Stimulated activated CD4-positive, alpha-beta T cell treated with anti-CD3 and anti-CD28 coated beads, TNF-alpha, amount 100 ng/mL, for 4 hours (primary cell): ENCODE measurements around the gene VASH2.

Experiments used
- DNase-seq, 3 experiments: peaks; one replicate each; pipeline ENCODE4 v3.0.0-alpha.2; 2020; ENCODE audit warnings: low read depth in 3 of 3

Gene VASH2

GRCh38 chr1:213035573-213035972 lies 85.2 kb downstream of the VASH2 start:
- no peak for DNase-seq
